Caco-2 (cell line): ENCODE results near the gene IPO11. TPM values are rescaled to one million over a fixed set of nuclear protein-coding genes. Genes with fewer than 3 reads are reported as not detected.

Source experiments
- BruUV-seq: library from RNA; stranded (reverse); fragments of 400-500 nt; replicated peaks from 2 replicates; lab custom pipeline; 2021; lab: Mats Ljungman, UMichigan
- CTCF ChIA-PET: fragments of 300-600 bp; sonication (Branson Sonifier 250); formaldehyde crosslinking; loops from one replicate; lab custom pipeline; 2022; ENCODE audit warnings: antibody characterized with exemption; lab: Charles Lee
- POLR2A ChIA-PET: fragments of 300-600 bp; sonication (Branson Sonifier 250); formaldehyde crosslinking; loops from one replicate; lab custom pipeline; 2022; ENCODE audit warnings: antibody characterized with exemption; lab: Charles Lee
- DNase-seq, 2 experiments: peaks; one replicate each; pipeline versions ENCODE4 v3.0.0 to v3.0.0-alpha.2; 2020 to 2022
- H3K27me3 ChIP-seq: replicated peaks from 2 replicates; pipeline ENCODE4 v1.6.0; 2011; ENCODE audit warnings: low read length; ENCODE audit not compliant: control insufficient read depth, insufficient read depth
- H3K36me3 ChIP-seq: 2 replicates; pipeline ENCODE4 v1.5.1; 2011; ENCODE audit warnings: low read length; ENCODE audit not compliant: control insufficient read depth, insufficient read depth
- H3K4me1 ChIP-seq: fragments of 250-450 bp; sonication (Bioruptor Pico); 2 replicates; pipeline ENCODE4 v1.5.1; 2020; ENCODE audit warnings: mild to moderate bottlenecking
- H3K4me3 ChIP-seq: 2 replicates; pipeline ENCODE4 v1.5.1; 2011; ENCODE audit warnings: low read depth, mild to moderate bottlenecking, control low read depth, low read length
- H3K9me3 ChIP-seq: fragments of 250-450 bp; sonication (Bioruptor Pico); 2 replicates; pipeline ENCODE4 v1.5.1; 2020; ENCODE audit warnings: mild to moderate bottlenecking, moderate library complexity
- H3K27ac Mint-ChIP-seq: one replicate; pipeline ENCODE4 v1.8.0; 2022; ENCODE audit warnings: mixed read lengths; ENCODE audit not compliant: unreplicated experiment
- H3K27me3 Mint-ChIP-seq: one replicate; pipeline ENCODE4 v1.8.0; 2022; ENCODE audit warnings: mixed read lengths; ENCODE audit not compliant: insufficient read depth, unreplicated experiment
- H3K36me3 Mint-ChIP-seq: one replicate; pipeline ENCODE4 v1.8.0; 2022; ENCODE audit warnings: mild to moderate bottlenecking, mixed read lengths; ENCODE audit not compliant: insufficient read depth, unreplicated experiment
- H3K4me1 Mint-ChIP-seq: one replicate; pipeline ENCODE4 v1.8.0; 2022; ENCODE audit warnings: low read depth, mixed read lengths; ENCODE audit not compliant: unreplicated experiment
- H3K4me3 Mint-ChIP-seq: one replicate; pipeline ENCODE4 v1.8.0; 2022; ENCODE audit warnings: mild to moderate bottlenecking, moderate library complexity, mixed read lengths; ENCODE audit not compliant: unreplicated experiment
- H3K9me3 Mint-ChIP-seq: one replicate; pipeline ENCODE4 v1.8.0; 2022; ENCODE audit warnings: mixed read lengths; ENCODE audit not compliant: unreplicated experiment
- intact Hi-C: fragments of 100-400 bp; cut with micrococcal nuclease; formaldehyde crosslinking; loops from one replicate; pipeline ENCODE4 v1.10.0; 2022; ENCODE audit not compliant: unreplicated experiment
- total RNA-seq: library from RNA; stranded (reverse); gene quantifications from 2 replicates; pipeline ENCODE4 v1.2.3, GENCODE V29; 2022
- TF ChIP-seq, protein P1 (sequence below), 2 experiments: fragments of 200-600 bp in 1 of 2; IDR thresholded peaks; 1 replicate in 1 of 2; 2 replicates in 1 of 2; pipeline versions ENCODE4 v1.5.1 to v1.8.0; 2011 to 2022; ENCODE audit warnings: antibody characterized with exemption in 1 of 2, control low read depth in 1 of 2, inconsistent platforms in 1 of 2, low read depth in 1 of 2, low read length in 1 of 2, mild to moderate bottlenecking in 1 of 2, moderate library complexity in 1 of 2; ENCODE audit not compliant: insufficient read depth in 1 of 2, severe bottlenecking in 1 of 2, unreplicated experiment in 1 of 2

IPO11 gene
- total RNA-seq, 1 experiment from 2014 or later: 54.1 TPM

DNA sequence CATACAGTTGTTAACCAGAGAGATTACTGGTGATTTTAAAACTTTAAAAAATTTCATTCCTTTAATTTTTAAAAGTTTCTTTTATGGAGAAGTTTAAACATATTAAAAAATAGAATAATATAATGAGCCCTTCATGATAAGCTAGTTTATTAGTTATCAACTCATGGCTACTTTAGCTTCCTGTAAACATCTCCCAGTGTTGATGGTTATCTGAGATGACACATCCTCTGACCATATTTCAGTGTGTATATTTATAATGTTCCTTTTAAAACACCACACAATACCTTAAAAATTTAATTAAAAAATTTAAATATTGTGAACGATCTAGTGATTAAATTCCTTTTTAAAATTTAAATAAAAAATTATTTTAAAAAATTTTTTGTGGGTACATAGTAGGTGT is 74.1 kb downstream of the IPO11 start:
- Mint-ChIP-seq H3K4me1 (no peaks in the 10 kb centered on the region), H3K9me3 (no peaks in the 10 kb centered on the region), H3K36me3 (peaks cover 29% of the 10 kb centered on the region), H3K27ac (no peak overlapping the region), H3K4me3 (no peak overlapping the region), H3K27me3 (no peaks in the 10 kb centered on the region)
- TF ChIP-seq, protein P1, sequence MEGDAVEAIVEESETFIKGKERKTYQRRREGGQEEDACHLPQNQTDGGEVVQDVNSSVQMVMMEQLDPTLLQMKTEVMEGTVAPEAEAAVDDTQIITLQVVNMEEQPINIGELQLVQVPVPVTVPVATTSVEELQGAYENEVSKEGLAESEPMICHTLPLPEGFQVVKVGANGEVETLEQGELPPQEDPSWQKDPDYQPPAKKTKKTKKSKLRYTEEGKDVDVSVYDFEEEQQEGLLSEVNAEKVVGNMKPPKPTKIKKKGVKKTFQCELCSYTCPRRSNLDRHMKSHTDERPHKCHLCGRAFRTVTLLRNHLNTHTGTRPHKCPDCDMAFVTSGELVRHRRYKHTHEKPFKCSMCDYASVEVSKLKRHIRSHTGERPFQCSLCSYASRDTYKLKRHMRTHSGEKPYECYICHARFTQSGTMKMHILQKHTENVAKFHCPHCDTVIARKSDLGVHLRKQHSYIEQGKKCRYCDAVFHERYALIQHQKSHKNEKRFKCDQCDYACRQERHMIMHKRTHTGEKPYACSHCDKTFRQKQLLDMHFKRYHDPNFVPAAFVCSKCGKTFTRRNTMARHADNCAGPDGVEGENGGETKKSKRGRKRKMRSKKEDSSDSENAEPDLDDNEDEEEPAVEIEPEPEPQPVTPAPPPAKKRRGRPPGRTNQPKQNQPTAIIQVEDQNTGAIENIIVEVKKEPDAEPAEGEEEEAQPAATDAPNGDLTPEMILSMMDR (IDR thresholded peaks at IDR 0.05; ENCODE audit: insufficient read depth in 1 of 2, low read depth in 1 of 2, low read length in 1 of 2, severe bottlenecking in 1 of 2, unreplicated experiment in 1 of 2): no peak
- ChIA-PET CTCF (no interaction called here), POLR2A (no interaction called here)
- no peaks in the 10 kb centered on the region for H3K27me3 ChIP-seq
- intact Hi-C loops: no loop called here
- no TSS peak for BruUV-seq
- no peak overlapping the region for H3K4me3 ChIP-seq
- H3K4me1 ChIP-seq: peaks cover 4% of the 10 kb centered on the region; the same call in 1 of the 2 replicates
- DNase-seq: no peak
- H3K36me3 ChIP-seq: no peaks in the 10 kb centered on the region
- H3K9me3 ChIP-seq: no peaks in the 10 kb centered on the region

DNA sequence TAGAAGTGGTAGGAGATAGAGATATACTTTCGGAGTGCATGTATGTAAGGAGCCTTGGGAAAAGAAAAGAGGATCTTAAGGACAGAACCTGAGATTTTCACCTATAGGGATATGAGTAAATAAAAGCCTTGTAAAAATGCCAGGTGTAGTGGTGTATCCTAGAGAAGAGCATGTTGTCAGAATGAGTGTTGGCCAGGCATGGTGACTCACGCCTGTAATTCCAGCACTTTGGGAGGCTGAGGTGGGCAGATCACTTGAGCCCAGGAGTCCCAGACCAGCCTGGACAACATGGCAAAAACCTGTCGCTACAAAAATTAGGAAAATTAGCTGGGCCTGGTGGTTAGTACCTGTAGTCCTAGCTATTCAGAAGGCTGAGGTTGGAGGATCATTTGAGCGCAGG is 76.0 kb downstream of the IPO11 start:
- POLR2A ChIA-PET: no interaction called here
- CTCF ChIA-PET: no interaction called here
- no peak for DNase-seq
- H3K4me1 Mint-ChIP-seq: no peaks in the 10 kb centered on the region
- Histone ChIP-seq H3K4me1 (peaks cover 4% of the 10 kb centered on the region; the same call in 1 of the 2 replicates), H3K36me3 (no peaks in the 10 kb centered on the region), H3K4me3 (no peak overlapping the region), H3K9me3 (no peaks in the 10 kb centered on the region), H3K27me3 (no peaks in the 10 kb centered on the region)
- intact Hi-C loops: no loop called here
- no peaks in the 10 kb centered on the region for H3K27me3 Mint-ChIP-seq
- no TSS peak for BruUV-seq
- no peak overlapping the region for H3K27ac Mint-ChIP-seq
- H3K4me3 Mint-ChIP-seq: no peak overlapping the region
- H3K36me3 Mint-ChIP-seq: peaks cover 37% of the 10 kb centered on the region
- no peaks in the 10 kb centered on the region for H3K9me3 Mint-ChIP-seq
- TF ChIP-seq, protein P1 (IDR thresholded peaks at IDR 0.05; ENCODE audit: insufficient read depth in 1 of 2, low read depth in 1 of 2, low read length in 1 of 2, severe bottlenecking in 1 of 2, unreplicated experiment in 1 of 2): no peak

DNA sequence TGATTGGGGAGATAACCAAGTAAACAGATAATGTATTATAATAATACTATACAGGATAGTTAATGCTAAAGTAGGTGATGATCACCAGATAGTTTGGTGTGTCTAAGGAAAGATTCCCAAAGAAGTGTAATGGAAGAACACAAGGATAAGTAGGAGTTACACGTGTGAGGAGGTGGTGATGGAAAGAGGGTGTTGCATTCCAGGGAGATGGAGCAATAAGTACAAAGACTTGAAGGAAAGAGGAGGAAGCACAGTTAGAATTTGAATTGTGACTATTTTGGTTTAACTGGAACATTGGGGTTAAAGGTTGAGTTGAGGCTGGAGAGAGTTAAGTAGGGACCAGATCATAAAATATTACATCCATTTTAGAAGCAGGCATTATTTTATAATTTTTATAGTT is 76.9 kb downstream of the IPO11 start:
- H3K36me3 Mint-ChIP-seq: peaks cover 32% of the 10 kb centered on the region
- Histone ChIP-seq H3K27me3 (no peaks in the 10 kb centered on the region), H3K4me3 (no peak overlapping the region), H3K36me3 (no peaks in the 10 kb centered on the region), H3K4me1 (peaks cover 4% of the 10 kb centered on the region; the same call in 1 of the 2 replicates), H3K9me3 (no peaks in the 10 kb centered on the region)
- intact Hi-C loops: no loop called here
- no peaks in the 10 kb centered on the region for H3K27me3 Mint-ChIP-seq
- no peaks in the 10 kb centered on the region for H3K4me1 Mint-ChIP-seq
- H3K4me3 Mint-ChIP-seq: no peak overlapping the region
- no TSS peak for BruUV-seq
- H3K9me3 Mint-ChIP-seq: no peaks in the 10 kb centered on the region
- CTCF ChIA-PET: no interaction called here
- H3K27ac Mint-ChIP-seq: no peak overlapping the region
- POLR2A ChIA-PET: no interaction called here
- DNase-seq: no peak
- TF ChIP-seq, protein P1 (IDR thresholded peaks at IDR 0.05; ENCODE audit: insufficient read depth in 1 of 2, low read depth in 1 of 2, low read length in 1 of 2, severe bottlenecking in 1 of 2, unreplicated experiment in 1 of 2): no peak
